OCI-M1 (cell line): ENCODE results near the gene PGM2.

Experiments
- DNase-seq: peaks from one replicate; lab custom pipeline; 2025; lab: John Stamatoyannopoulos, UW

The PGM2 gene

GRCh38 chr4:37902738-37903693 is 76.5 kb downstream of the PGM2 start:
- DNase-seq: no peak

DNA sequence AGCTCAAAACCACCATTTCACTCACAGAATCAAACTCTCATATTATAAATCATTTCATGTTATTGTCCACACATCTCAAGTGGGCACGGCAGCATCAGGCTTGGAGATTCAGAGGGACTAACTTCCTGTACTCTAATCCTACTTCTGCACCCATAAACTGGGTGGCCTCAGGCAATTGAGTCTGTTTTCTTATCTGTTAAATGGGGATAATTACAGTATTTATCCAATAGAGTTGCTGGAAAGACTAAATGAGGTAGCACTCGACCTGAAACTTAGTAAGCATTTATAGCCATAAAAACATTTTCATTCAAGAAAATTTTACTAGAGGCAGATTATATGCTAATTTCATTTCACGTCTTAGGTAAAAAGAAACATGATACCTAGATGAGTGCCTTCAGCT is 77.4 kb downstream of the PGM2 start:
- DNase-seq: no peak

DNA sequence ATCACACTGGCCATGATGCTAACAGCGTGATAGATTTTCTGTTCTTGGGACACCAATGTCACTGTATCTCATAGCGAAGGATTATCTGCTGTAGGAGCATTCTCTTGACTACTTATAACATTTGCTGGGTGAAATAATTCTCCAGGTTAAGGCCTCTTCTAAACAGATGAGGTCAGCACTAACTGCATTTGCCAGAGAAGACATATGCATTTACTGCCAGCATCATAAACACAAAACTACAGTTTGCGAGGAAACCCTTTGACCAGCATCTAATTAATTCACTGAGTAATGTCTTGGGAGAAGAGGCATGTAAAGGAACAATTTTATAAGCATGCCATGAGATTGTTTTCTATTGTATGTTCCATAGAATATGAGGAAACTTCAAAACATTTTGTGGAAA is 78.3 kb downstream of the PGM2 start:
- no peak for DNase-seq

DNA sequence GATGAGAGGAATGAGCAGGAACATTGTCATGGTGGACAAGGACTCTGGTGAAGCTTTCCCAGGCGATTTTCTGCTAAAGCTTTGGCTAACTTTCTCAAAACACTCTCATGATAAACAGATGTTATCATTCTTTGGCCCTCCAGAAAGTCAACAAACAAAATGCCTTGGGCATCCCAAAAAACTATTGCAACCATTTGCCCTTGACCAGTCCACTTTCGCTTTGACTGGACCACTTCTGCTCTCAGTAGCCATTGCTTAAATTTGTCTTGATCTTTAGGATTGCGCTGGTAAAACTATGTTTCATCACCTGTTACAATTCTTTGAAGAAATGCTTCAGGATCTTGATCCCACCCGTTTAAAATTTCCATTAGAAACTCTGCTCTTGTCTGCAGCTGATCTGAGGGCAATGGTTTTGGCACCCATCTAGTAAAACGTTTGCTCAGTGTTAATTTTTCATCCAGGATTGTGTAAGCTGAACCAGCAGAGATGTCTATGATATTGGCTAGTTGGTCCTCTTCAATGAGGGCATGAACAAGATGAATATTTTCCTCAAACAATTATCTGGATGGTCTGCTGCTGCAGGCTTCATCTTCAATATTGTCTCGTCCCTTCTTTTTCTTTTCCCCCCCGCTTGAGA is 79.2 kb downstream of the PGM2 start:
- no peak for DNase-seq

DNA sequence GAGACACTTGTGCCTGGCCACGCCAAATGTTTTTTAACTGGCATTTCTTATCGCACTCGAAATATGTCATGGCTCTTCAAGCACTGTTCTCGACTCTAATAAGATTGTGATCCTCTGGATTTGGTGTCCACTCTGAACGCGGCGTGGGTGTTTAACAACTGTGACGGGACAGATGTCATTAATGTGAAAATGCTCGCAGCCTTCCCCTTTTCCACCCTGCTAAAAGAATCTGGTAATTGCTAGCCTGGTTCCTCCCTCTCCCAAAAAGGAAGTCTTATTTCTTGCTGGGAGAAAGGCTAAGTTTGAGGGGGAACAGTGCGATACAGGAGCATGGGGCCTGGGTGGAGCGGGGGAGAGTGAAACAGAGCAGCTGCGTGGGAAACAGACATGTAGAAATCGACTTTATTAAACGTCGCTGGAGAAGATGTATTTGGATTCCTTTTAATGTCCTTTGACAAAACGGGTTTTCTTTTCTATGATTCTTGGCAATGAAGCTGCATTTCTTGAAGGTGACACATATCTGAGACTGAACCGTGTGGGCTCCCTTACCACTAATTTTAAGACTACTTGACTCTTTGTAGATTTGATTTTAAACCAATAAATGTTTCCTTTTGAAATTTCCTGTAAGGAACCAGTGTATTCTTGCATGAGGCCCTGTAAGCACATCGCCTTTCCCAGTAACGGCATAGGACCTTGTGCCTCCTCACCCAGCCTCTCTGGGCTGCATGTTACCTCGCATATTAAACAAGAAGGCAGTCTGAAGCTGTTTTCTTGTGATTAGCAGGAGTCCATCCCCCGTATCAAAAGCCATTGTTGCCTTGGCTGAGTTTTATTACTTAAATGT is 82.2 kb downstream of the PGM2 start:
- DNase-seq: no peak

DNA sequence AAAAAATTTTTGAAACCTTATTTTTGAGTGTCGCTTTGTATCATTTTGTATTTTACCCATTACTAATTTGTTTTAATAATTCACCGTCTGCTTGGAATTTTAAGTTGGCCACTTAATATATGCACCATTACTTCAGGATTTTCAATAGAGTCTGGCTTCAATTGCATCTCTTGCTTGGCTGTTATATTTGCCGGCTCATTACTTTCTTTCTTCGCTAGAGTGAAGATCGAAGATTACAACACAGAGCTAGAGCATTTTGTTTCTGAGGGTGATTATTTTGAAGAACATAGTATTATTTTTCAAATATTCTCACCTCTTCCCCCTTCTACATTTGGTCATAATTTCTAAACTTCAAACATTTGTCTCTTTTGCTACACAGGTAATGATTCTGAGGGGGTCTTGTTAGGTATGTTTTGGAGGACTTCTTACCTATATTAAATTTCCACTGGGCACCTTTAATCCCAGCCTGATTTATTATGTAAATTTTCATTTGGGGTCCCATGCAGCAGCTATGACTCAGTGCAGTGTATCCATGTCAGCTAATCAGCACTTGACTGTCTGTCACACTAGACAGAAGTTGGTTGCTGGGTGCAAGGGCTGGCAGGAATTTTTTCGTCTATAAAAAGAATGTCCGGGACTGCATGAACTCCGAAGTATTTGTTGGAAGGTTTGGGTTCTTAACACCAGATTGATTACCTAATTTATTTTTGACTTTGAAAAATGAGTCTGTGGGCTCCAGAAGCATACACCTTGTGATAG is 83.0 kb downstream of the PGM2 start:
- DNase-seq: no peak

GRCh38 chr4:37910091-37910486 is 83.6 kb downstream of the PGM2 start:
- no peak for DNase-seq
